ENCODE results near the gene STUM.

The STUM gene

GRCh38 chr1:226627050-226627755, 78.6 kb downstream of the STUM start:
- CTCF ChIA-PET: interaction anchor here (0.6 to 1.3 kb wide), 8 partner anchors 8 to 235 kb away, joined by 3 to 11 read pairs (median 4); no protein-coding TSS in a partner anchor
- DNase-seq (ENCODE audit: extremely low spot score): no peak
- POLR2A ChIA-PET: interaction anchor here (1.3 kb wide), 1 partner anchor 76 kb away, joined by 3 read pairs; no protein-coding TSS in a partner anchor
- TF ChIP-seq LEF1 (IDR thresholded peaks at IDR 0.05; ENCODE audit: borderline replicate concordance) (no peak), PKNOX1 (IDR thresholded peaks at IDR 0.05) (no peak), NFRKB (IDR thresholded peaks at IDR 0.05) (no peak), FOXM1 (IDR thresholded peaks at IDR 0.05; ENCODE audit: borderline replicate concordance) (no peak), ELF4 (IDR thresholded peaks at IDR 0.05) (no peak)

- no peak for DNase-seq (ENCODE audit: extremely low spot score)
- no peak for TF ChIP-seq FOXA1 (IDR thresholded peaks at IDR 0.05)
- TF ChIP-seq NFRKB (IDR thresholded peaks at IDR 0.05): no peak
- TF ChIP-seq L3MBTL2 (conservative IDR thresholded peaks at IDR 0.05): no peak
- POLR2A ChIA-PET: interaction anchor here (0.9 kb wide), 1 partner anchor 20 kb away, joined by 3 read pairs; no protein-coding TSS in a partner anchor
- CTCF ChIA-PET: no interaction called here
Observed at GRCh38 chr1:226627924-226628611, 79.5 kb downstream of the STUM start.

- POLR2A ChIA-PET: interaction anchor here (0.9 kb wide), 1 partner anchor 19 kb away, joined by 3 read pairs; no protein-coding TSS in a partner anchor
- CTCF ChIA-PET: no interaction called here
- DNase-seq (ENCODE audit: extremely low spot score): no peak
Observed at GRCh38 chr1:226628612-226629155, 80.1 kb downstream of the STUM start.

GRCh38 chr1:226629210-226629895, 80.8 kb downstream of the STUM start:
- TF ChIP-seq FOXK2 (IDR thresholded peaks at IDR 0.05) (no peak), SP1 (IDR thresholded peaks at IDR 0.05) (no peak), NFRKB (IDR thresholded peaks at IDR 0.05) (no peak), BHLHE40 (IDR thresholded peaks at IDR 0.05; ENCODE audit: borderline replicate concordance) (no peak), ELF4 (IDR thresholded peaks at IDR 0.05) (no peak), CTBP1 (IDR thresholded peaks at IDR 0.05; ENCODE audit: borderline replicate concordance) (no peak), HDGF (IDR thresholded peaks at IDR 0.05; ENCODE audit: borderline replicate concordance) (no peak)
- POLR2A ChIA-PET: no interaction called here
- CTCF ChIA-PET: no interaction called here
- no peak for DNase-seq (ENCODE audit: extremely low spot score)

More at GRCh38 chr1:226628612-226629155, 80.1 kb downstream of the STUM start:
- no peak for TF ChIP-seq SUZ12 (IDR thresholded peaks at IDR 0.05)
- no peak for TF ChIP-seq L3MBTL2 (conservative IDR thresholded peaks at IDR 0.05)
- TF ChIP-seq CTBP1 (IDR thresholded peaks at IDR 0.05; ENCODE audit: borderline replicate concordance): no peak
- TF ChIP-seq BHLHE40 (IDR thresholded peaks at IDR 0.05; ENCODE audit: borderline replicate concordance): no peak
- TF ChIP-seq ZNF384 (IDR thresholded peaks at IDR 0.05): no peak
- TF ChIP-seq SP1 (IDR thresholded peaks at IDR 0.05): no peak
- TF ChIP-seq TARDBP (IDR thresholded peaks at IDR 0.05): no peak
- TF ChIP-seq LEF1 (IDR thresholded peaks at IDR 0.05; ENCODE audit: borderline replicate concordance): no peak
- TF ChIP-seq ARNT (IDR thresholded peaks at IDR 0.05): no peak
- TF ChIP-seq PKNOX1 (IDR thresholded peaks at IDR 0.05): no peak
- TF ChIP-seq NFRKB (IDR thresholded peaks at IDR 0.05): no peak
- TF ChIP-seq FOXM1 (IDR thresholded peaks at IDR 0.05; ENCODE audit: borderline replicate concordance): no peak
- no peak for TF ChIP-seq HDGF (IDR thresholded peaks at IDR 0.05; ENCODE audit: borderline replicate concordance)
- TF ChIP-seq FOXA1 (IDR thresholded peaks at IDR 0.05): no peak
- TF ChIP-seq FOXK2 (IDR thresholded peaks at IDR 0.05): no peak
- TF ChIP-seq ELF4 (IDR thresholded peaks at IDR 0.05): no peak

- ChIA-PET POLR2A (no interaction called here), CTCF (no interaction called here)
- no peak for TF ChIP-seq PKNOX1 (IDR thresholded peaks at IDR 0.05)
- TF ChIP-seq L3MBTL2 (conservative IDR thresholded peaks at IDR 0.05): no peak
- no peak for TF ChIP-seq SP1 (IDR thresholded peaks at IDR 0.05)
- no peak for TF ChIP-seq BHLHE40 (IDR thresholded peaks at IDR 0.05; ENCODE audit: borderline replicate concordance)
- TF ChIP-seq ZNF384 (IDR thresholded peaks at IDR 0.05): no peak
- TF ChIP-seq LEF1 (IDR thresholded peaks at IDR 0.05; ENCODE audit: borderline replicate concordance): no peak
- no peak for TF ChIP-seq FOXM1 (IDR thresholded peaks at IDR 0.05; ENCODE audit: borderline replicate concordance)
- TF ChIP-seq ARNT (IDR thresholded peaks at IDR 0.05): no peak
- DNase-seq (ENCODE audit: extremely low spot score): no peak
Observed at GRCh38 chr1:226629896-226630550, 81.5 kb downstream of the STUM start.

All from HEK293T (cell line).